GM18951 (cell line): Measurements from ENCODE around the gene LAMC3.
"Not testable (repeated sequence)": the region's sequence is repeated elsewhere in the genome, so short reads cannot be mapped to it uniquely, and the experiment has no call there.

Source experiments
- POLR2A ChIP-seq: IDR thresholded peaks from 4 replicates; pipeline ENCODE4 v1.6.1; 2011; ENCODE audit warnings: mild to moderate bottlenecking; ENCODE audit not compliant: insufficient read length, insufficient read depth; ENCODE audit errors: extremely low read depth
- in situ Hi-C: fragments of 300-500 bp; cut with MboI; formaldehyde crosslinking; loops from one replicate; pipeline ENCODE4 v1.12.0; 2022; ENCODE audit warnings: low sequenced_read_pairs, mixed read lengths, inconsistent platforms; ENCODE audit not compliant: unreplicated experiment

LAMC3 gene

DNA sequence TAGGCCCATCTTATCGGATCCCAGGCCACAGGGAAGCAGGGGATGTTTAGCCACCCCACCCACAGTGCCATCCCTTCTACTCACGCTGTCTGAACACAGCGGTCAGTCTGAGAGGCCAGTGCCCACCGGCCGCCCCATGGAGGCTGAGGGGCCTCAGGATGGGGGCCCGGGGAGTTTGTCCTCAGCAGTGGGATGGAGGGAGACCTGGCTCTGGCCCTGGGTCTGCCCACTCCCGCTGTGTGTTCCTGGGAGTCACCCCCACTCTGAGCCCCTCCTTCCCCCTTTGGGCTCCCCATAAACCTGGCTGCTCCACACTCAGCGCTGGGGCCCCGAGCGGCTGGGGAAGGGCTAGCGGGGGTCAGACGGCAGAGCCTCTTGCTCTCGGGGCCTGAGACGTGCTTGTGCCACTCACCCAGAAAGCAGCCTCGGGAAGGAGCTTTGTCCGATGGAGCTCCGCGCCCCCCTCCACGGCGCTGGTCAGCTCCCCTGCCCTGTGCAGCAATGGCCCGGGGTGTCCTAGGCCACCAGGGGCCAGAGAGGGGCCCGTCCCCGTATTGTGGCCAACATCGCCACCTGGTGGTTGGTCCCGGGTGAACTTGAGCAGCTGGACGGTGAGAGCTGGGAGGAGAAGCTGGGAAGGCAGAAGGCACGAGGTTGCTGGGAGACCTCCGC, 10.9 kb upstream of the LAMC3 start:
- TF ChIP-seq POLR2A = no peak
- in situ Hi-C loops = no loop called here

DNA sequence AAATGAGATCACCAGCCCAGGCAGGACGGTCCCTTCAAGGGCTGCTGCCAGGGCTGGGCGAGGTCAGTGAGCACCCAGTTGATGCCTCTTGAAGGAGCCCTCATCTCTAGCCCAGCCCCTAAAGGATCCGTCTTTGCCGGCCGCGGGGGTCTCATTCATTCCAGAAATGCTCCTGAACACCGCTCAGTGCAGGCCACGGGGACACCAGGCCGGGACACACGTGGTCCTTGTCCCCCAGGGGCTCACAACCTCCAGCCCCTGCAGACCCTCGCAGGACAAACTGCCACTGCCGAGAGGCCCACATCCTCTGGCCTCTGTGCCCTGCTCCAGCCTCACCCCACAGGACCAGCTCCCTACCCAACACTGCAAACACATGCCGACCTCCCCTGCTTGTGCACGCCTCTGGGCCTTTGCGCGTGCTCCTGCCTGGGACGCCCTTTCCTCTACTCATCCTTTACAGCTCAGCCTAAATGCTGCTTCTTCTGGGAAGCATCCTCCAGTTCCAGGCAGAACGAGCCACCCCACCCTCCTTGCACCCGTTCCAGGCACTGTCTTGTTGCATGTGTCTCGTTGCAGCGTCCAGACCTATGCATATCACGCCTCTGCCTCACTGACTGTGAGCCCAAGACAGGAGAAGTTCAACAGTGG, 10.3 kb upstream of the LAMC3 start:
- in situ Hi-C loops = no loop called here
- TF ChIP-seq POLR2A = no peak

DNA sequence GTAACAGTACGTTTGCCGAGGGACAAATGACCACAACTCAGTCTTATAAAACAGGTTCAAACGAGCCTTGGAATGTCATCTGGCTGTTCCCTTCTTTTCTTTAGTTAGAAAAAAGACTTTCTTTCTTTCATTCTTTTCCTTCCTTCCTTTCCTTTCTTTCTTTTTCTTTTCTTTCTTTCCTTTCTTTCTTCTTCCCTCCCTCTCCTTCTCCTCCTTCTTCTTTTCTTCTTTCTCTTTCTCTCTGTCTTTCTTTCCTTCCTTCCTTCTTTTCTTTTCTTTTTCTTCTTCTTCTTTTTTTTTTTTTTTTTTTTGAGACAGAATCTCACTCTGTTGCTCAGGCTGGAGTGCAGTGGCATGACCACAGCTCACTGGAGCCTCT, 9.7 kb upstream of the LAMC3 start:
- in situ Hi-C loops = no loop called here
- no peak for TF ChIP-seq POLR2A

DNA sequence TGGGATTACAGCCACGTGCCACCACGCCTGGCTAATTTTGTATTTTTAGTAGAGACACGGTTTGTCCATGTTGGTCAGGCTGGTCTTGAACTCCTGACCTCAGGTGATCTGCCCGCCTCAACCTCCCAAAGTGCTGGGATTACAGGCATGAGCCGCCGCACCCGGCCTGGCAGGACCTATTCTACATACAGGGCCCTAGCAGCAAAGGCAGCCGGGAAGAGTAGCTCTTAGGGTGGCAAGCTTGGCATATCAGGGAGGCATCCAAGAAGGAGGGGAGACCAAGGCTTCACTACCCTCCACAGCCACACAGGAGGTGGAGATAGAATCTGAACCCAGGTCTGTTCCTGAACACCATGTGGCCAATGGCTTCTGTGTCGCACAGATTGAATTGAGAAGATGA, 8.4 kb upstream of the LAMC3 start:
- in situ Hi-C loops = not testable (repeated sequence)

DNA sequence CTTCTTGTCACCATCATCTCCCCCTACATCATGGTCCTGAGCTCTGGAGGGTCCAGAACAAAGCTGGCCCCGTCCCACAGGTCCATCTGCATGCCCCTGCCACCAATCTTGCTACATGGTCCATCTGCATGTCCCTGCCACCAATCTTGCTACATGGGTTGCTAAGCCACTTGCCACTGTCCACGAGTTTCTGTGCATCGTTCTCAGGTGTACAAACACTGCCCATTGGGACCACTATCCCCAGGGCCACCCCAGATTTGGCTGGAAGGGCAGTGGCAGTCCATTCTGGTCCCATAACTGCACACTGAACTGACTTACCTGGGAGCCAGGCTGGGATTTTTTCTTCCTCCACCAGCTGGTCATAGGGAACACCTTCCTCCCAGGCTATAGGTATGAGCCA, 8.0 kb upstream of the LAMC3 start:
- no peak for TF ChIP-seq POLR2A
- in situ Hi-C loops = no loop called here

DNA sequence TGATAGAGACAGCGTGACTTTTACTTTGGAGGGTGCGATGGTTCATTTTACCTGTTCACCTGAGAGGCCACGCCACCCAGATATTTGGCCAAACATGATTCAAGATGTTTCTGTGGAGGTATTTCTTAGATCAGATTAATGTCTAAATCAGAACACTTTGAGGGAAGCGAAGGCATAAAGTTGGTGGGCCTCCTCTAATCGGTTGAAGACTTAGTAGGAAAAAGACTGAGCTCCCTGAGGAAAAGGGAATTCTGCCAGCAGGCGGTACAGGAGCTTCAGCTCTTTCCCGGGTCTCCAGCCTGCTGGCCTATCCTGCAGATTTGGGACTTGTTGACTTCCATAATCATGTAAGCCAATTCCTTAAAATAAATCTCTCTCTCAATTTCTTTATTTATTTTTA, 7.0 kb upstream of the LAMC3 start:
- TF ChIP-seq POLR2A = no peak
- in situ Hi-C loops = no loop called here

DNA sequence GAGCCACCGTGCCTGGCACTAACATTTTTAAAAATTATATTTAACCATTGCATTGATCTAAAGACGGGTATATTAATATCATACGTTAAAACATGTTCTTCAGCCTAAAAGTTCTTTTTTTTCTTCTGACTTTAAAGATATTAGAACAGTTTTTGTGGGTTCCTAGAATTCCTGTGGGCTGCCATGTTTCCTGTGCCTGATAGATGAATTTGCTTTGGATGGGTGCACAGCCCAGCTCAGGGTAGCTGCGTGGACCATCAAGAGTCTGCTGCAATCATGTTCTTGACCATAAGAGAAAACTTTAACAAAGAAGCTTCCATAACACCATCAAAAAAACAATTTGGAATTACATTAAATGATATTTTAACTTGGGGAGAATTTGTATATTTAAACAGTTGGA, 2.4 kb upstream of the LAMC3 start:
- in situ Hi-C loops = no loop called here

DNA sequence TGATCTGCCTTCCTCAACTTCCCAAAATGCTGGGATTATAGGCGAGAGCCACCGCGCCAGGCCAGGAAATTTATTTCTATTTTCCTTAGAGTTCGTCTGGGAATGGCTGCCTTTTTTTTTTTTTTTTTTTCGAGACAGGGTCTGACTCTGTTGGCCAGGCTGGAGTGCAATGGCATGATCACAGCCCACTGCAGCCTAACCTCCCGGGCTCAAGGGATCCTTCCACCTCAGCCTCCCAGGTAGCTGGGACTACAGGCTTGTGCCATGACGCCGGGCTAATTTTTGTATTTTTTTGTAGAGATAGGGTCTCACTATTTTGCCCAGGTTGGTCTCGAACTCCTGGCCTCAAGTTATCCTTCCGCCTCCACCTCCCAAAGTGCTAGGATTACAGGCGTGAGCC, 888 bp upstream of the LAMC3 start:
- TF ChIP-seq POLR2A = no peak
- in situ Hi-C loops = no loop called here

More for the DNA sequence above, 2.4 kb upstream of the LAMC3 start:
- no peak for TF ChIP-seq POLR2A

DNA sequence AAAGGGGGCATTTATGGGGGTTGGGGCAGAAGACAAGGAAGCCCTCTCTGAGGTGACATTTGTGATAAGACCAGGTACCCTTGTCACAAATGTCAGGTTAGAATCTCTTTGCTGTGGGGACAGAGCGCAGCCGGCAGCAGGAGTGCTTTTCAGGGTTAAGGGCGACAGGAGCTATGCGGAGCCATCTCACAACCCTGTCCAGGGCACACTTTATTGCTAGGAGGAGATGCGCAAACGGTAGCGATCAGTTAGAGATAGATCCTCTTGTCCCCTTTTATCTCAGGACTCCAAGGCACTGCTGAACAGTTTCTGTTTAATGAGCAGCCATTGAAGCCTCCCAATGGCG, 438 bp upstream of the LAMC3 start:
- in situ Hi-C loops = no loop called here
- TF ChIP-seq POLR2A = no peak

DNA sequence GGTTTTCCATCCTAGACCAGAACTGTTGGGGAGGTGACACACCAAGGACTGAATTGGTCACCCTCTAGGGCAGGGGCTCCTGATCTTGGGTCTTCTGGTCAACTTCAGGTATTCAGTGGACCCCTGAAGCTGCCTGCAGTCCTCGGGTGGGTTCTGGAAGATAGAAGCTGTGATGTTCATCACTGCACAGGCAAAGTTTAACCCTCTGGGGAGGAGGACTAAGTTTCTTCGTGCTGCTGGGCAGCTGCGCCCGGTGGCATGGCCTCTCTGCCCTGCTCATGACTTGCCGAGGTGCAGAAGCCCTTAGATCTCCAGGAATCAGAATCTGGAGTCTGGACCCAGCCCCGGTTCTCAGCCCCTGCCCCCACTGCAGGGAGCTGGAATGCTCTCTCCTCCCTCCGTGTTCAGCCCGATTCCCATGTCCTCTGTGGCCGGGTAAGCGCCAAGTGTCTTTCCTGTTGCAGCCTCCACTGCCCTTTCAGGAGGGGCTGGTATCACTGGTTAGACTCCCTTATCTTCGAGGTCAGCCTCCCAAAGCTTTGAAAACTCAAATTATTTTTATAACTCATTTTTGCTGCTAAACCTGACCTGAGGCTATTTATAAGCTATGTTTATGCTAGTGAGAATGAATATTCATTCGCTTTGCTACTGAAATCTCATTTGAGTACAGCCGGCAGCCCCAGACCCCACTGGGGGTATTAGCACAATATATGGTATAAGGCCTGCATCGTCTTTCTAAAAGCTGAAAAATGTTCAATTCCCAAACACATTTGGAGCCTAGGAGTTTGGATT, 1.7 kb downstream of the LAMC3 start:
- no peak for TF ChIP-seq POLR2A
- in situ Hi-C loops = no loop called here

DNA sequence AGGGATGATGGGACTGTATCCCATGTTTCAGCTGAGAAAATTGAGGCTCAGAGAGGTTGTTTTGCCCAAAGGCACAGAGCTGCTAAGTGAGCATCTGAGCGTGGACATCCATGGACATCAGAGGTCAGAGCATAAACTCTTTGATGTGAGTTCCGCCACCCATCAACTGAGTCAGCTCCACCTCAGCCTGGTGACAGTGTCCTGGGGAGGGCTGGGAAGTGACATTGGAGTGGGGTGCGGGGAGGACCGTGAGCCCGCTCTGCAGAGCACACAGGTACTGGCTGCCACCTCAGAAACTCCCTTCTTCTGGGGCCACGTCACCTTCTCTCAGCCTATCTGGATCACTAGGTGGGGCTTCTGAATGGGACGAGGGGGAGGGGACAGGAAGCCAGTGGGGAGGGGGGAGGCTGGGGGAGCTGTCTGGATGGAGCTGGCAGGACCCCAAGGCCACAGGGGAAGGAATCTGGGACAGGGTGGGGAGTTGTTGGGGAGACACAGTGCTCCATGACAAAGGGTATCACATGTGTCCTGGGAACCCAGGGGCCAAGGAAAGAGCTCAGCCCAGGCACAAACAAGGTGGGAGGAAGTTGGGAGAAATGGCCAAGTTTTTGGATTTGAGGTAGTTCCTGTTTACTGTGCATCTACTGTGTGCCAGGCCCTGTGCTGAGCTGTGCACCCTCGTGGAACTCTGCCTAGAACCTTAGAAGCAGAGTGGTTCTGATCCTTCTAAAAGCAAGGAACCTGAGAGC, 2.5 kb downstream of the LAMC3 start:
- TF ChIP-seq POLR2A = no peak
- in situ Hi-C loops = no loop called here

DNA sequence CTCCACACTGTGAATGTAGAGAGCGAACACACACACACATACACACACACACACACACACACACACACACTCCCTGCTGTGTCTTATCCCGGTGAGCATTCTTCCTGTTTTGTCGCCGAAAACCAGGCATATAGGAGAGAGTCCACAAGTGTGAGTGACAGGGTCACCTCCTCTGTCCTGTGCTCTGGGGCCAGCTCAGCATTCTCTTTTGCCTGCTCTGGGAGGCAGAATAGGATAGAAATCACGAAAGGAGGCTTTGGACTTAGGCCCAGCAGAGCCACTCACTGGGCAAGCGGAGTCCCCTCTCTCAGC, 3.0 kb downstream of the LAMC3 start:
- in situ Hi-C loops = no loop called here
- TF ChIP-seq POLR2A = no peak

DNA sequence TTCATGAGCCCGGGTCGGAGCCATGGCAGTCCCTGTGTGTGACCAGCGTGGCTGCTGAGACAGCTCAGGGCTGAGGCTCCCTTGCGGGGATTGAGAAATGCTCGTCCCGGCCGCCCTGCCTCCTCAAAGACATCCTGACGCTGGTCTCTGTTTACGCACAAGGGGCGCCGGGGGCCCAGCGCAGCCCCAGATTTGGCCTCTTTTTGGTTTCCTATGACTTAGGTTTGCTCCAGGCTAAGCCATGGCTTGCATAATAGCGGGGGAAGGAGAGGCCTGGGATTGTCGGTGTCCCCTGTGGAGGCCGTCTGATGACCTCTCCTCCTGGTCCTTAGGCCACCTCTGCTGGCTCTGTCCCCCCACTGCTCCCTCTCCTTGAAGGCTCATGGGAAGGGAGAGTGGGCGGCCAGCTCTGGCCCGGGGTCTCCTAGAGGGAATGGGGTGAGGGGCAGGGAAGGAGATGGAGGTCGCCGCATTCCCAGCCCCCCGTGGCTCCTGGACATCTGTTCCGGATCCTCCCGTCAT, 3.5 kb downstream of the LAMC3 start:
- in situ Hi-C loops = no loop called here
- TF ChIP-seq POLR2A = no peak

DNA sequence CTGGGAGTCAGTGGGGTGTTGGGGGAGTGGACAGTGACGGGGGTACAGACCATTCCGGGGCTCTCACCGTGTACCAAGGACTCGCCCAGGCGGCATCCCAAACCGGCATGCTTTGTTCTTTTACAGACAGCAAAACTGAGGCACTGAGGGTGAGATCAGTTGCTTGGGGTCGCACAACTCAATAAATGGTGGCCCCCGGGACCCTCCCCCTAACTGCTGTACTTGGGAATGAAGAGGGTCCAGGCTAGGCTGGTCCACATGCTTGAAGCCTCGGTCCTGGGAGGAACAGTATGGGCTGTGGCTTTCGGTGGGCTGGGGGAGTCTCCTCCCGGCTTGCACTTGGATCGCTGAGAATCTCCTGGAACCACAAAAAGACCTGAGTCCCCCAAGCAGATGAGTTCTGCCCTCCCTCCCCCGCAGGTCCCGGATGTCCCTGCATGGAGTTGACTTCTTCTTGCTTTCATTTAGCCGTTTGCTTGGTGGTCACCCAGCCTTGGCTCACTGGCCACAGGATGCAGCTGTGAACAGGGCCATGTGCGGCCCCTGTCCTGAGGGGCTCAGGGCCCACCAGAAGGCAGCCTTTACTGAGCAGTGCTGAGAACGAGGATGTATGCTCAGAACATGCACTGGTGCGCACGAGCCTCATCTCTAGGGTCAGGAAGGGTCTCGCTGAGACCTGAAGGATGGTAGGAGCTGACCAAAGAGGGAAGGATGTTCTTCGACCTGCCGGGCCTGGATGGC, 4.2 kb downstream of the LAMC3 start:
- TF ChIP-seq POLR2A = no peak
- in situ Hi-C loops = no loop called here
